GM19468 (cell line): ENCODE data around the gene EDDM3A.
"Not testable (repeated sequence)": the region's sequence is repeated elsewhere in the genome, so short reads cannot be mapped to it uniquely, and the experiment has no call there.

ENCODE experiments used
- ATAC-seq: cut with Tn5 transposase; IDR thresholded peaks from one replicate; pipeline ENCODE4 v1.9.1; 2021; ENCODE audit warnings: mild to moderate bottlenecking, moderate library complexity, moderate number of reproducible peaks; ENCODE audit not compliant: unreplicated experiment; ENCODE audit errors: extremely low read depth

The EDDM3A gene

GRCh38 chr14:20732979-20733635 is 12.6 kb upstream of the EDDM3A start:
- no peak for ATAC-seq

GRCh38 chr14:20733684-20734429 is 11.8 kb upstream of the EDDM3A start:
- ATAC-seq, result no peak

- no peak for ATAC-seq
These were observed 11.3 kb upstream of the EDDM3A start for GRCh38 chr14:20734430-20734806.

DNA sequence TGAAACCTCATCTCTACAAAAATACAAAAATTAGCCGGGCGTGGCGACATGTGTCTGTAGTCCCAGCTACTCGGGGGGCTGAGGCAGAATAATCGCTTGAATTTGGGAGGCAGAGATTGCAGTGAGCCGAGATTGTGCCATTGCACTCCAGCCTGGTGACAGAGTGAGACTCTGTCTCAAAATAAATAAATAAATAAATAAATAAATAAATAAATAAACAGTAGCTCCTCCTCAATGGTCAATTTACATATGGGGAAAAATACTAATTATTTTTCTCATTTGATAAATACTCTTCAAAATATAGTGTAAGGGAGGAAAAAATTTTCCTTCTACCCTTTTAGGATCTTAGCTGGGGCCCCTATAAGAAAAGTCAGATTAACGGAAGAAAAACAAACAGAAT is 7.4 kb upstream of the EDDM3A start:
- ATAC-seq, result not testable (repeated sequence)

- ATAC-seq, result no peak
These were observed 3.6 kb upstream of the EDDM3A start for GRCh38 chr14:20742132-20742531.

DNA sequence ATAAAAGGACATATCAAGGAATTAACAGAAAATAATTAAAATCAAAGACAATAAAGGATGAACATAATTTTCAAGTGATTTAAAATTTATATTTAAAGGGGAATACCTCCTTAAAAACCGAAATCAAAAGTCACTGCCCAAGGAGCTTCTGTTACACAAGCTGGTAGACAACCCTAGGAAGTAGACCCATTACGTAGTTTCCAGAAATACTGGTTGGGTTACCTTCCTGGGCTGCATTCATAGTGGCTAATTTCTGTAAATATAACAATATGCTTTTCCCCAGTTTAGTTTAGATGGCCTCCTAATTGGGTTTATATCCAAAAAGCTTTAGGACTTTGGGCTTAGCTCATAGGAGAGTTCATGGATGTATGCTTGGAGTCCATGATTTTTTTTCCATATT is 2.1 kb upstream of the EDDM3A start:
- no peak for ATAC-seq

GRCh38 chr14:20746566-20746965 is 879 bp downstream of the EDDM3A start:
- no peak for ATAC-seq

GRCh38 chr14:20748439-20748838 is 2.8 kb downstream of the EDDM3A start:
- ATAC-seq, result no peak

- no peak for ATAC-seq
These were observed 4.5 kb downstream of the EDDM3A start for GRCh38 chr14:20750194-20750593.

DNA sequence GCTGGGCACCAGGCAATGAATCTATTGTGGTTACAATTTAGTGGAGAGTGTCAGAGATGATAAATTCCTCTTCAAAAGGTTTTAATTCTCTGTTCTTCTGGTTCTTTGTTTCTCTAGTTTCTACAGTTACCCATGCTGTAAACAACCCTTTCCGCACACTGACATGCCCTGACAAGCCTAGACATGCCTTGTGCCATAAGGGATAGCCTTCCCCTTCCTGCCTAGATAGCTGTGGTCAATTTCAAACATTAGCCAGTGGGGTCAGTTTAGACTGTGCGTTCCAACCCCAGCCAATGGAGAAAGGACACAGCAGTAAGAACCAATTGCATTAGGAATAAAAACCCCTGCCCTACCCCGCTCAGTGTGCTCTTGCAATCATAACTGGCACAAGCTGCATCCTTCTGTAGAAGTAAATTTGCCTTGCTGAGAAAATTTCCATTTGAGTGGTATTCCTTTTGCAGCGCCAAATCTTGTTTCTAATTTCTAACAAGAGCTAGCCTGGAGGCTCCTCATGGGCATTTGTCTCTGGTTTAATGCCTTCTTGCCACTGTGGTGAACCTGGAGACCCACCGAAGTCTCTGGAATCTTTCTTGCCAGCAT is 6.4 kb downstream of the EDDM3A start:
- ATAC-seq, result no peak

DNA sequence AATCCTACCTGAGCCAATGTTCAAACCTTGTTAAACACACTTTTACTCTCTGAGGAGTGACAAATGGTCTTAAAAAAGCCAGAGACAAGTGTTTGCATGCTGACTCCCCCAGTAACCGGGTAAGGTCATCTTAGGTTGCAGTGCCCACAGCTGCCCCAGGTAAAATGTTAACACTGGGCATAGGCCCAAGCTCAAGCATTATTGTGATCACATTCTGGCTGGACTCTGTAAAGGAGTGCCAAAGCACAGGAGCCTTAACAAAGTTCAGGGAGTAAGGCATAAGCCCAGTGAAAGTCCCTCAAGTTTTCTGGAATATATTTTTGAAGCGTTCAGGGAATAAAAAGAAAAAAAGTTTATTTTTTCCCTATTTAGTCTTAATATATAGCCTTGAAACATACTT is 8.6 kb downstream of the EDDM3A start:
- no peak for ATAC-seq

DNA sequence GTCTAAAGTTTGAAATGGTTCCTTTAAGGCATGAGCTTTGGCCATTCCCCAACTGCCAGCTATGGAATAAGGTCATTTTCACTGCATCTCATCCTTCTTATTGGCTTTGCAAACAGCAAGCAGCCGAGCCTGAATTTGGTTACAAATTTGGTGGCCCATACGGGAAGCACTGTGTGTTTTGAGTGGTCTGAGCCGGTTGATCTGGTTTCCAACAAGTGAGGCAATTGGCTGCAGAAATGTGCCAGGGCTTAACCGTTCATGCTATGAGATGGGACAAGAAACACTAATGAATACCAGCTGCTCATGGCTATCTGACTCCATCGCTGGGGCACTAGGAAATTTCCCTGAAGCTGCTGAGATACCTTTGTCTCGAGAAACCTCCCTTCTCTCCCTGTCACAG is 9.3 kb downstream of the EDDM3A start:
- no peak for ATAC-seq

- ATAC-seq, result no peak
These were observed 12.3 kb downstream of the EDDM3A start for GRCh38 chr14:20757965-20758364.

GRCh38 chr14:20759465-20759864 is 13.8 kb downstream of the EDDM3A start:
- ATAC-seq, result not testable (repeated sequence)

GRCh38 chr14:20760950-20761349 is 15.3 kb downstream of the EDDM3A start:
- no peak for ATAC-seq

- ATAC-seq, result no peak
These were observed 22.9 kb downstream of the EDDM3A start for GRCh38 chr14:20768593-20768892.

GRCh38 chr14:20769421-20769820 is 23.7 kb downstream of the EDDM3A start:
- no peak for ATAC-seq

- ATAC-seq, result no peak
These were observed 27.0 kb downstream of the EDDM3A start for GRCh38 chr14:20772650-20773049.

DNA sequence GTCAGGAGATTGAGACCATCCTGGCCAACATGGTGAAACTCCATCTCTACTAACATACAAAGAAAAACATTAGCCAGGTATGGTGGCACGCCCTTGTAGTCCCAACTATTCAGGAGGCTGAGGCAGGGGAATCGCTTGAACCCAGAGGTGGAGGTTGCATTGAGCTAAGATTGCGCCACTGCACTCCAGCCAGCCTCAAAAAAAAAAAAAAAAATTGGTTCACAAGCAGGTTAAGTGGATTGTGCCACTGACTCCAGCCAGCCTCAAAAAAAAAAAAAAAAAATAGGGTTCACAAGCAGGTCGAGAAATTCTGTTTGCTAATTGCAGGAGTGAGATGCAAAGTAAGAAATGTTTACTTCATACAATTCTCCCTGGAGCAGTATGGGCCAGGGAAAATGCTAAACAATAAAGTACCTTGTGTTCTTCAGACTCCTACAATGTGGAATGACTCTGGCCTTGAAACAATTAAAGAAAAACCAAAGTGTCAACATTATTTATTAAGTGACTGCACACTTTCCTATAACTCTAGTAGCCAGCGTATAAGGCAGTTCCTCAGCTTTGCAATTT is 28.7 kb downstream of the EDDM3A start:
- no peak for ATAC-seq

- ATAC-seq, result no peak
These were observed 29.4 kb downstream of the EDDM3A start for GRCh38 chr14:20775043-20775442.

GRCh38 chr14:20775901-20776300 is 30.2 kb downstream of the EDDM3A start:
- ATAC-seq, result no peak
